DND-41 (cell line): ENCODE results near the gene FOXA1.

ENCODE experiments used
- ATAC-seq: fragments of 200-7000 bp; cut with Tn5 transposase; 3 replicates; pipeline ENCODE4 v1.9.1; 2021; ENCODE audit warnings: low read depth; ENCODE audit not compliant: insufficient read depth
- DNase-seq: peaks from one replicate; pipeline ENCODE4 v3.0.0-alpha.2; 2020
- H2AFZ ChIP-seq: 2 replicates; pipeline ENCODE4 v1.6.0; 2012; ENCODE audit warnings: low read depth, low read length
- H3K27ac ChIP-seq: 2 replicates; pipeline ENCODE4 v1.5.1; 2012; ENCODE audit warnings: low read length, inconsistent platforms
- H3K27me3 ChIP-seq: fragments of 200-600 bp; sonication (generic); 2 replicates; pipeline ENCODE4 v1.6.0; 2012; ENCODE audit warnings: low read length, mild to moderate bottlenecking, inconsistent platforms; ENCODE audit not compliant: insufficient read depth, poor library complexity
- H3K36me3 ChIP-seq: 2 replicates; pipeline ENCODE4 v1.5.1; 2012; ENCODE audit warnings: low read length, inconsistent platforms; ENCODE audit not compliant: insufficient read depth
- H3K4me1 ChIP-seq: 2 replicates; pipeline ENCODE4 v1.5.1; 2012; ENCODE audit warnings: mild to moderate bottlenecking, low read length; ENCODE audit not compliant: insufficient read depth
- H3K4me2 ChIP-seq: 2 replicates; pipeline ENCODE4 v1.6.0; 2012; ENCODE audit warnings: mild to moderate bottlenecking, moderate library complexity, low read length, inconsistent platforms; ENCODE audit not compliant: insufficient read depth
- H3K4me3 ChIP-seq, 2 experiments: fragments of 200-600 bp in 1 of 2; shearing (Covaris generic) in 1 of 2; 2 replicates each; pipeline ENCODE4 v1.5.1; 2012 to 2016; ENCODE audit warnings: inconsistent platforms in 2 of 2, low read length in 2 of 2, mild to moderate bottlenecking in 2 of 2, low read depth in 1 of 2, moderate library complexity in 1 of 2
- H3K79me2 ChIP-seq: 2 replicates; pipeline ENCODE4 v1.6.0; 2012; ENCODE audit warnings: low read length, inconsistent platforms; ENCODE audit not compliant: insufficient read depth
- H3K9ac ChIP-seq: 2 replicates; pipeline ENCODE4 v1.6.0; 2012; ENCODE audit warnings: low read depth, mild to moderate bottlenecking, inconsistent platforms, low read length, moderate library complexity
- H3K9me3 ChIP-seq: 2 replicates; pipeline ENCODE4 v1.5.1; 2012; ENCODE audit warnings: low read length, moderate library complexity, mild to moderate bottlenecking, inconsistent platforms; ENCODE audit not compliant: insufficient read depth, severe bottlenecking
- H4K20me1 ChIP-seq: 2 replicates; pipeline ENCODE4 v1.6.0; 2012; ENCODE audit warnings: low read length; ENCODE audit not compliant: insufficient read depth
- EZH2 ChIP-seq: IDR thresholded peaks from 3 replicates; pipeline ENCODE4 v1.6.1; 2012; ENCODE audit warnings: borderline replicate concordance, low read depth, mild to moderate bottlenecking, moderate library complexity, low read length, inconsistent platforms; ENCODE audit not compliant: severe bottlenecking
- TF ChIP-seq, protein P1 (sequence below): IDR thresholded peaks from 2 replicates; pipeline ENCODE4 v1.5.1; 2012; ENCODE audit warnings: borderline replicate concordance, low read length, moderate library complexity, mild to moderate bottlenecking; ENCODE audit not compliant: poor library complexity, severe bottlenecking; ENCODE audit errors: extremely low read depth

The FOXA1 gene

DNA sequence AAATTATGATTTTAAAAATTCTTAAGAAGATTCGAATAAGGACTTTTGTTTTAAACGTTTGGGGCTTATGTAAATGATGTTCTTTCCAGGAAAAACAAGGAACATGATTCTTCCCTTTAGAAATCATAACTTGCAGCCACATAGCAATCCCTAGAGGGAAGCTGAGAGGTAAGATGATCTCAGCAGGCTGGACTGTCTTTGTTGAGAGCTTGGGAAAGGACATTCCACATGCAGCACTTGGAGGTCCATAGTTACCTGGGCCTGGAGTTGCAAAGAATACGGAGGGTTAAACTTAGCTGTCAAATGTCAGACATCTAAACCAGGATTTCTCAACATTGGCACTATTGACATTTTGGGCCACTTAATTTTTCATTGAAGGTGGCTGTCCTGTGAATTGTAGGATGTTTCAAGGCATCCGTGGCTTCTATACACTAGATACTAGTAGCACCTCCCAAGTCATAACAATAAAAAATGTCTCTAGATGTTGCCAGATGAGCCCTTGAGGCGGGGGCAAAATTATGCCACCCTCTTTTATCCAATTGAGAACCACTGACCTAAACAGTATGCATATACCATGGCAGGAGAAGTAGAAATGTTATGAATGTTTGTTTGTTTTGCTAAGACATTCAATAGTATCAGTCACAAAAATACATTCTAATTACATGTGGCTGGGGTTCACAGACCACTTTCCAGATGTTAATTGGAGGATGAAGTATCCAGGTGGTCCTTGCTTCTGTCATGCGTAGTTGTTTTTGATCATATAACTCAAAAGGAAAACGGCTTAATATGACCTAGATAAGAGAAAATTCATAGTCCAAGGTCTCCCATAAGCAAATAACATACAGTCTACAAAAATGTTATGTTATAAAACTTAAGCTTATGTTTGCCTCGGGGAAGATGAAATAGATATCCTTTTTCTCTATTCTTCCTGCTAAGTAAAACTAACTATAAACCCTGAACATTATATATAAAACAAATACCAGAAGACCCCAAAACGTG, 30.8 kb upstream of the FOXA1 start:
- H3K36me3 ChIP-seq = no peaks in the 10 kb centered on the region
- no peak overlapping the region for H2AFZ ChIP-seq
- ATAC-seq (no peak), DNase-seq (no peak)
- TF ChIP-seq EZH2 = no peak
- TF ChIP-seq, protein P1, sequence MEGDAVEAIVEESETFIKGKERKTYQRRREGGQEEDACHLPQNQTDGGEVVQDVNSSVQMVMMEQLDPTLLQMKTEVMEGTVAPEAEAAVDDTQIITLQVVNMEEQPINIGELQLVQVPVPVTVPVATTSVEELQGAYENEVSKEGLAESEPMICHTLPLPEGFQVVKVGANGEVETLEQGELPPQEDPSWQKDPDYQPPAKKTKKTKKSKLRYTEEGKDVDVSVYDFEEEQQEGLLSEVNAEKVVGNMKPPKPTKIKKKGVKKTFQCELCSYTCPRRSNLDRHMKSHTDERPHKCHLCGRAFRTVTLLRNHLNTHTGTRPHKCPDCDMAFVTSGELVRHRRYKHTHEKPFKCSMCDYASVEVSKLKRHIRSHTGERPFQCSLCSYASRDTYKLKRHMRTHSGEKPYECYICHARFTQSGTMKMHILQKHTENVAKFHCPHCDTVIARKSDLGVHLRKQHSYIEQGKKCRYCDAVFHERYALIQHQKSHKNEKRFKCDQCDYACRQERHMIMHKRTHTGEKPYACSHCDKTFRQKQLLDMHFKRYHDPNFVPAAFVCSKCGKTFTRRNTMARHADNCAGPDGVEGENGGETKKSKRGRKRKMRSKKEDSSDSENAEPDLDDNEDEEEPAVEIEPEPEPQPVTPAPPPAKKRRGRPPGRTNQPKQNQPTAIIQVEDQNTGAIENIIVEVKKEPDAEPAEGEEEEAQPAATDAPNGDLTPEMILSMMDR = no peak
- no peak overlapping the region for H3K27ac ChIP-seq
- no peak overlapping the region for H3K4me3 ChIP-seq
- H3K27me3 ChIP-seq = no peaks in the 10 kb centered on the region
- no peak overlapping the region for H3K4me2 ChIP-seq
- H3K4me1 ChIP-seq = no peaks in the 10 kb centered on the region
- no peaks in the 10 kb centered on the region for H4K20me1 ChIP-seq
- H3K79me2 ChIP-seq = no peaks in the 10 kb centered on the region
- H3K9me3 ChIP-seq = no peaks in the 10 kb centered on the region
- H3K9ac ChIP-seq = no peak overlapping the region

DNA sequence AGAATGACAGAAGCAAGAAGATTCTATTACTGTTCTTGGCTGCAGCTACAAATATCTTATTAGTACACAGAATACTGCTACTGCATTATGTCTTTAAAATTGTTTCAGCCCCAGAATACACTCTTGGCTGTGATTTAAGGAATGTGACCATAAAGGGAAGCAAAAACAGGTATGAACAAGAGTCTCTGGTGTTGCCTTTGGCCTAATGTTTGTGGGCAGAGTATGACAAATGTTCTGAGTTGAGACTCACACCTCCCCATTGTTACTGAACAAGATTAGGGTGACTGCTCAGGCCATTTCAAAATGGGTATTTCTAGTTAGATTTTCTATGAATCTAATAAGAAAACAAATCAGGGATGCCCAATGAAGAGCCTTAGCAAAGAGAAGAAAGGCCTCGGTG, 28.9 kb upstream of the FOXA1 start:
- no peaks in the 10 kb centered on the region for H3K79me2 ChIP-seq
- H3K27ac ChIP-seq = no peak overlapping the region
- H3K27me3 ChIP-seq = no peaks in the 10 kb centered on the region
- no peaks in the 10 kb centered on the region for H3K9me3 ChIP-seq
- no peak overlapping the region for H3K4me3 ChIP-seq
- no peaks in the 10 kb centered on the region for H3K36me3 ChIP-seq
- no peak overlapping the region for H3K4me2 ChIP-seq
- H4K20me1 ChIP-seq = no peaks in the 10 kb centered on the region
- ATAC-seq = no peak
- no peak overlapping the region for H2AFZ ChIP-seq
- no peaks in the 10 kb centered on the region for H3K4me1 ChIP-seq
- no peak for TF ChIP-seq EZH2
- TF ChIP-seq, protein P1 = no peak
- H3K9ac ChIP-seq = no peak overlapping the region
- DNase-seq = no peak

DNA sequence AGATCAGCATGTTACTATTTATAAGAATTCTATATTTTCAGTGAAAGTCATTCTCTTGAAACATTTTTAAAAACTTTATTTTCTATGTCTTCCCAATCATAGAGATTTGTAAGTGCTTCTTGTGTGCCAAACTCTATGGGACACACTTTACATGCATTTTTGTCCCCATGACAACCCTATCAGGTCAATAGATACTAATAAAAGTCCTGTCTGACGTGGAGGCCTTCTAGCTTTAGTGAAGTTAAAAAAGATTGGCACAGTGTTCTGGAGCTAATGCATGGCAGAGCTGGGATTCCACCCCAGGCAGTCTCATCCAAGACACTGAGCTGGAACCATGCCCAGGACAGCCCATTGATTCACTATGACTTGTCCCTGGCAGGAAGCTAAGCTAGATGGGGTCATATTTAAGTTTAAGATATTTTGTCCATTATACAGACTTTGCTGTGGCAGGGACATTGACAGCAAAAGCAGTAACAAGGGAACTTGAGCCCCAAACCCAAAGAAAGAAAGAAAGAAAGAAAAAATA, 28.4 kb upstream of the FOXA1 start:
- Histone ChIP-seq H4K20me1 (no peaks in the 10 kb centered on the region), H3K4me1 (no peaks in the 10 kb centered on the region), H3K4me3 (no peak overlapping the region), H3K4me2 (no peak overlapping the region), H3K36me3 (no peaks in the 10 kb centered on the region), H3K27me3 (no peaks in the 10 kb centered on the region), H3K9me3 (no peaks in the 10 kb centered on the region), H3K9ac (no peak overlapping the region), H2AFZ (no peak overlapping the region), H3K27ac (no peak overlapping the region), H3K79me2 (no peaks in the 10 kb centered on the region)
- DNase-seq (no peak), ATAC-seq (no peak)
- TF ChIP-seq EZH2 = no peak

DNA sequence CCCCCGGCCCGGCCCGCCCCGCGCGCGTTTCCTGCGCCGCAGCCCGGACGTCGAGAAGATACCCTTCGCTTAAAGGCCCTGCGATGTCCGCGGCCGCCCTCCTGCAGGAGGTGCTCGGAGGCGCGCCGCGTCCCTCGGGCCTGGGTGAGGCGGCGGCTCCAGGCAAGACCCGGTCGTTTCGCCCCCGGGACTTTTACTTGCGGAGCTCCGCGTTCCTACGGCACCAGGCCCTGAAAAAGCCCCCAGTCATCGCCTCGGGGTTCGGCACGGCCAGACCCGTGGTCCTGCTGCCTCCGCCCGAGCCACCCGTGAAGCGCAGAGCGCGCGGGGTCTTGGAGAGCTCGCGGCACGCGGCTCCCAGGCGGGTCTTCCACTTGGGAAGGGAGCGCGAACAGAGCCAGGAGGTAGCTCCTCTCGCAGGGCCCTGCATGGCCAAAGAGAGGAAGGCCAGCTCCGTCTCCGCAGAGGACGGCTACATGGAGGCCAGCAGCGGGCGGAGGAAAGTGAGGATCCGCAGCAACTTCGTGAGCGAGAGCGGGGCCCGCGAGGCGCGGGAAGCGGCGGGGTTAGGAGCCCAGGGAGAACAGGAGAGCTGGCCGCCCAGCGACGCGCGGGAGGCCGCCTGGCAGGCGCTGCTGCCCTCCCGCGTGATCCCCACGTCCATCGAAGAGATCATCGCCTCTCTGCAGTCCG, 27.3 kb upstream of the FOXA1 start:
- no peaks in the 10 kb centered on the region for H3K9me3 ChIP-seq
- no peaks in the 10 kb centered on the region for H3K36me3 ChIP-seq
- ATAC-seq (no peak), DNase-seq (no peak)
- no peaks in the 10 kb centered on the region for H4K20me1 ChIP-seq
- H2AFZ ChIP-seq = no peak overlapping the region
- H3K4me1 ChIP-seq = no peaks in the 10 kb centered on the region
- no peaks in the 10 kb centered on the region for H3K27me3 ChIP-seq
- no peak overlapping the region for H3K9ac ChIP-seq
- H3K27ac ChIP-seq = no peak overlapping the region
- no peaks in the 10 kb centered on the region for H3K79me2 ChIP-seq
- no peak overlapping the region for H3K4me3 ChIP-seq
- TF ChIP-seq, protein P1 = no peak
- TF ChIP-seq EZH2 = no peak
- H3K4me2 ChIP-seq = no peak overlapping the region
